Measurements from ENCODE around the gene SF3B4. TPM values are rescaled to one million over a fixed set of nuclear protein-coding genes. Genes with fewer than 3 reads are reported as not detected.
"Not testable (repeated sequence)": the region's sequence is repeated elsewhere in the genome, so short reads cannot be mapped to it uniquely, and the experiment has no call there.

The SF3B4 gene
- total and polyA plus RNA-seq, 2 of the 13 experiments (the other 11 are each of a cell fraction or from before 2014, with no cell fraction given), result 13.8 to 14.8 TPM

GRCh38 chr1:149887196-149887455 lies 40.5 kb downstream of the SF3B4 start:
- H3K4me3 ChIP-seq (replicated peaks in 1 of 3; ENCODE audit: insufficient read depth in 1 of 3, low read depth in 2 of 3, low read length in 3 of 3), result peak overlapping the region; percentile 63 to 76 (median 68)
- peak overlapping the region; percentile 87 for H3K9ac ChIP-seq (ENCODE audit: insufficient read depth, low read depth, low read length)
- CTCF ChIA-PET (ENCODE audit: low intra/inter-chr PET ratio, low total read pairs); H3K36me3 ChIP-seq (replicated peaks in 1 of 2; ENCODE audit: control insufficient read depth in 1 of 2, insufficient read depth in 2 of 2, low read length in 2 of 2); H3K9me3 ChIP-seq (ENCODE audit: low read length); H4K20me1 ChIP-seq (ENCODE audit: insufficient read depth, low read length); H2AFZ ChIP-seq (ENCODE audit: low read length); DNase-seq (ENCODE audit: low spot score); FAIRE-seq; in situ Hi-C loops (cut with HindIII; ENCODE audit: extremely low pct_ligation_motif_present, low pct_unique_long_range_greater_than_20kb); BruUV-seq (replicated peaks); intact Hi-C loops (cut with micrococcal nuclease; ENCODE audit: unreplicated experiment); H3K27me3 ChIP-seq (ENCODE audit: control insufficient read depth in 1 of 2, insufficient read depth in 2 of 2, low read length in 2 of 2); H3K79me2 ChIP-seq (ENCODE audit: insufficient read depth, low read length): not testable (repeated sequence)
- H3K4me1 ChIP-seq (ENCODE audit: insufficient read depth, low read length), result peaks cover 40% of the 10 kb centered on the region
- 2% methylated on average over 7 of the region's 13 CpGs for WGBS (ENCODE audit: low lambda C conversion rate)
- H3K27ac ChIP-seq (ENCODE audit: extremely low read length, insufficient read depth, low read length), result peak overlapping the region; percentile 95
- POLR2A ChIA-PET, result interaction anchor here (0.9 to 5.4 kb wide), 22 partner anchors 9 to 300 kb away, joined by 3 to 74 read pairs (median 6); partner anchors contain the start of genes BOLA1, MTMR11, OTUD7B and PLEKHO1
- peak overlapping the region; percentile 93 for H3K4me2 ChIP-seq (ENCODE audit: low read depth, low read length)
- peak; percentile 0; the same call in 2 of the 3 replicates for ATAC-seq
- TF ChIP-seq, protein P1, sequence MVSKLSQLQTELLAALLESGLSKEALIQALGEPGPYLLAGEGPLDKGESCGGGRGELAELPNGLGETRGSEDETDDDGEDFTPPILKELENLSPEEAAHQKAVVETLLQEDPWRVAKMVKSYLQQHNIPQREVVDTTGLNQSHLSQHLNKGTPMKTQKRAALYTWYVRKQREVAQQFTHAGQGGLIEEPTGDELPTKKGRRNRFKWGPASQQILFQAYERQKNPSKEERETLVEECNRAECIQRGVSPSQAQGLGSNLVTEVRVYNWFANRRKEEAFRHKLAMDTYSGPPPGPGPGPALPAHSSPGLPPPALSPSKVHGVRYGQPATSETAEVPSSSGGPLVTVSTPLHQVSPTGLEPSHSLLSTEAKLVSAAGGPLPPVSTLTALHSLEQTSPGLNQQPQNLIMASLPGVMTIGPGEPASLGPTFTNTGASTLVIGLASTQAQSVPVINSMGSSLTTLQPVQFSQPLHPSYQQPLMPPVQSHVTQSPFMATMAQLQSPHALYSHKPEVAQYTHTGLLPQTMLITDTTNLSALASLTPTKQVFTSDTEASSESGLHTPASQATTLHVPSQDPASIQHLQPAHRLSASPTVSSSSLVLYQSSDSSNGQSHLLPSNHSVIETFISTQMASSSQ (IDR thresholded peaks at IDR 0.05; ENCODE audit: low read depth), result 0 out of 2 replicates have a peak, but pooled peaks have one; percentile 8
- TF ChIP-seq, protein P1 (CRISPR knock-in tag; IDR thresholded peaks at IDR 0.05; ENCODE audit: borderline replicate concordance), result not testable (repeated sequence)
- TF ChIP-seq ZNF138 (CRISPR knock-in tag; IDR thresholded peaks at IDR 0.05; ENCODE audit: low read depth) (peak; percentile 13; the same call in 1 of the 2 replicates), NCOA5 (CRISPR knock-in tag; IDR thresholded peaks at IDR 0.05) (peak; percentile 85), ZFP90 (CRISPR knock-in tag; IDR thresholded peaks at IDR 0.05; ENCODE audit: borderline replicate concordance) (0 out of 2 replicates have a peak, but pooled peaks have one; percentile 41), ZBTB8A (CRISPR knock-in tag; IDR thresholded peaks at IDR 0.05; ENCODE audit: borderline replicate concordance, low read depth) (0 out of 2 replicates have a peak, but pooled peaks have one; percentile 41), POLR2G (IDR thresholded peaks at IDR 0.05; ENCODE audit: low read depth, low read length) (0 out of 2 replicates have a peak, but pooled peaks have one; percentile 13), FOXJ3 (CRISPR knock-in tag; IDR thresholded peaks at IDR 0.05; ENCODE audit: borderline replicate concordance) (0 out of 2 replicates have a peak, but pooled peaks have one; percentile 13), E2F1 (CRISPR knock-in tag; IDR thresholded peaks at IDR 0.05) (peak; percentile 55), NKX3-1 (CRISPR knock-in tag; IDR thresholded peaks at IDR 0.05) (0 out of 2 replicates have a peak, but pooled peaks have one; percentile 21), POLR2AphosphoS5 (IDR thresholded peaks at IDR 0.05; ENCODE audit: low read depth, low read length) (peak; percentile 58; the same call in 1 of the 2 replicates), JUNB (CRISPR knock-in tag; IDR thresholded peaks at IDR 0.05; ENCODE audit: borderline replicate concordance) (0 out of 2 replicates have a peak, but pooled peaks have one; percentile 6), AGO1 (IDR thresholded peaks at IDR 0.05; ENCODE audit: low read depth, low read length, poor library complexity, severe bottlenecking) (peak; percentile 46), TAF15 (IDR thresholded peaks at IDR 0.05; ENCODE audit: low read depth, low read length, poor library complexity, severe bottlenecking) (peak; percentile 1), ZNF205 (CRISPR knock-in tag; IDR thresholded peaks at IDR 0.05) (0 out of 2 replicates have a peak, but pooled peaks have one; percentile 34), ARNTL (CRISPR knock-in tag; IDR thresholded peaks at IDR 0.05) (0 out of 2 replicates have a peak, but pooled peaks have one; percentile 5), POLR2AphosphoS2 (IDR thresholded peaks at IDR 0.05; ENCODE audit: low read depth, low read length) (0 out of 2 replicates have a peak, but pooled peaks have one; percentile 11)
- TF ChIP-seq, protein P2, sequence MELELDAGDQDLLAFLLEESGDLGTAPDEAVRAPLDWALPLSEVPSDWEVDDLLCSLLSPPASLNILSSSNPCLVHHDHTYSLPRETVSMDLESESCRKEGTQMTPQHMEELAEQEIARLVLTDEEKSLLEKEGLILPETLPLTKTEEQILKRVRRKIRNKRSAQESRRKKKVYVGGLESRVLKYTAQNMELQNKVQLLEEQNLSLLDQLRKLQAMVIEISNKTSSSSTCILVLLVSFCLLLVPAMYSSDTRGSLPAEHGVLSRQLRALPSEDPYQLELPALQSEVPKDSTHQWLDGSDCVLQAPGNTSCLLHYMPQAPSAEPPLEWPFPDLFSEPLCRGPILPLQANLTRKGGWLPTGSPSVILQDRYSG (CRISPR knock-in tag; IDR thresholded peaks at IDR 0.05), result peak; percentile 43; the same call in 1 of the 2 replicates

Data from HepG2 (cell line).